Measurements from ENCODE around the gene SLC35G6.
"Not testable (repeated sequence)": the region's sequence is repeated elsewhere in the genome, so short reads cannot be mapped to it uniquely, and the experiment has no call there.

Gene SLC35G6

DNA sequence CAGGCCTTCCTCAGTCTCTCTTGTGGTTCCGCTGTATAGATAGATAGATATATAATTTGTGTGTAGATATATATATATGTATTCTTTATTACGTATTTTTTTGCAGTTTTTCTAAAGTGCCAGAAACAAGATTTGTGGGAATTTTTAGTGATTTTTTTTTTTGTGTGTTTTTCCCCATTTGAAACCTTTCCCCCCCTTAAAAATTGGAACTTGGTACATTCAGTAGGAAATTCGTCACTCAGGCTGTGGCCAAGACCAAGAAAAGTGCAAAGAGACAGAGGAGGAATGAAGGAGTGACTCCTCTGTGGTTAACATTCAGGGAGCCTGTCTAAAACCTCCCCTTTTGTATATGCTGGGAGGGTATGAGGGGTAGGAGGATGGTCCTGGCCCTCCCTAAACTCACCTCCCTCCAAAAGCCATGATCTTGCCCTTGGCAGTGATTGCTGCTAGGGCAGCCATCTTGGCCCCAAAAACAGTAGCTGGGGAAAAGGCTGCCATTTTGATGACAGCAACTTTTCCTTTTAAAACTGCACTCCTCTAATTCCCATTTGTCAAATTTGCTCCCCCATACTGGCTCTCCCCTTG, 21.2 kb upstream of the SLC35G6 start:
- no peak for DNase-seq (ENCODE audit: extremely low read depth in 1 of 2, low read depth in 1 of 2)

GRCh38 chr17:7460850-7461660, 20.2 kb upstream of the SLC35G6 start:
- DNase-seq (ENCODE audit: extremely low read depth in 1 of 2, low read depth in 1 of 2), result no peak

DNA sequence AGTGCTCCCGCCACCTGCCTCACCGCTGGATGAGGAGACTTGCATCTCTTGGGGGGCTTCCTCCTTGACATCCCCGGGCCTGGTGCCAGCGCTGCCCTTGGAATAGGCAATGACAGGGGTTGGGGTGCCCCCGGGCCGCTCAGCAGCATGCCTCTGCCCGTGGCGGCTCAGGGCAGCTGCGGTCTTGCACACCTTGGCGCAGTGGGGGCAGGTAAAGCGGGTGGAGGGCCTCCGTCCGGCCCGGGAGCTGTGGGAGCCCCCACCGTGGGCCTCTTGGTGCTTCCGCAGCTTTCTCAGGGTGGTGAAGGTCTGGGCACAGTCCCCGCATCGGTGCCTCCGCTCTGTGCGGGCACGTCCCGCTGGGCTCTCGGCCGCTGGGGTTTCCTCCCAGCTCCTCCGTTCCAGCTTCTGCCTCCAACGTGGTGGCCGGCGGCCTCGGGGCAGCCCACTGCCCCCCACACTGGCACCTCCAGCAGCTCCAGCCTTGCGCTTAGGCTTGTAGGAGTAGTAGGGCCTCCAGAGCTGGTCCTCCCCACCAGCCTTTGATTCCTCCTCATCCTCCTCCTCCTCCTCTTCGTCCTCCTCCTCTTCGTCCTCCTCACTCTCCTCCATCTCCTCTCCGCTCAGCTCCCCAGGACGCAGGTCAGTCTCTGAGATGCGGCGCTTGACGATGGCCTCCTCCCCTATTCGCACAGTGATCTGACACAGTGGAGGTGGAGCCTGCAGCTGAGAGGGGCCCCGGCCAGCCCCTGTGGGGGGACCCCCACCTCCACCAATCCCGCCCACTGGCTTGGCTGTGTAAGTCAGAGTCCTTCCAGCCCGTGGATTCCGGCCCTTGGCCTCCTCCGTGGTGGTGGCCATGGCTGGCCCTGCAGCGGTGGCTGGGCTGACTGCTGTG, 18.5 kb upstream of the SLC35G6 start:
- DNase-seq (ENCODE audit: extremely low read depth in 1 of 2, low read depth in 1 of 2), result no peak

DNA sequence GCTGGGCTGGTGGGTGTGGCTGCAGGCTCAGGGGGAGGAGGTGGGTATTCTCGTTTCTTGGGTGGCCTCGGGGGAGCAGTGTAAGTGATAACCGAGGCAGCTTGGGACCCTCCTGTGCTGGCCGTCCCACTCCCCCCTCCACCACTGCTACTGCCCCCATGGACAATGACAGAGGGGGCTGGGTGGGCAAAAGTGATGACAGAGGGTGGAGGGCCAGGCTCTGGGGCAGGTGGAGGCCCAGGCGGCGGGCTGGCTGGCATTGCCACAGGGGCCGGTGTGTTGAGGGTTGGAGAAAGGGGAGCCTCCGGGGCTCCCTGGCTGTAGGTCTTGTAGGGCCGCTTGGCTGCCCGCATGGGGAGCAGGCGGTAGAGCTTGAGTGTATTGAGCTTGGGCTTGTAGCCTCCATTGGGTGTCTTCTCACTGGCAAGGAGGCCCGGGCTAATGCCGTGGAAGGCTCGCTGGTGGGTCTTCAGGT, 17.8 kb upstream of the SLC35G6 start:
- DNase-seq (ENCODE audit: extremely low read depth in 1 of 2, low read depth in 1 of 2), result no peak

DNA sequence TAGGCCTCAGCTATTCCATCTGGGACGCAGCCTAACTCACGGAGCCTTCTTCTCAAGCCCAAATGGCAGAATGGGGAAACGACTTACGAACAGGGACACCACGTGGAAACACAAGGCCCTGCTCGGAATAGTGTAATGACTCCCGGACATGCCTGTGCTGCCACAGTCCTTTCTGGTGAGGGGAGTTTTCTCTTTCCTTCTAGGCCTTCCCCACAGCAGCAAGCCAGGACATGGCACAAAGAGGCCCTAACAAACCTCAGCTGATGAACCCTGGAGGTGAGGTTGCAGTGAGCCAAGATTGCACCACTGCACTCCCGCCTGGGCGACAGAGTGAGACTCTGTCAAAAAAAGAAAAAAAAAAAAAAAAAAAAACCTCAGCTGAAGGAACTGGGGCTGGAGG, 17.2 kb upstream of the SLC35G6 start:
- no peak for DNase-seq (ENCODE audit: extremely low read depth in 1 of 2, low read depth in 1 of 2)

DNA sequence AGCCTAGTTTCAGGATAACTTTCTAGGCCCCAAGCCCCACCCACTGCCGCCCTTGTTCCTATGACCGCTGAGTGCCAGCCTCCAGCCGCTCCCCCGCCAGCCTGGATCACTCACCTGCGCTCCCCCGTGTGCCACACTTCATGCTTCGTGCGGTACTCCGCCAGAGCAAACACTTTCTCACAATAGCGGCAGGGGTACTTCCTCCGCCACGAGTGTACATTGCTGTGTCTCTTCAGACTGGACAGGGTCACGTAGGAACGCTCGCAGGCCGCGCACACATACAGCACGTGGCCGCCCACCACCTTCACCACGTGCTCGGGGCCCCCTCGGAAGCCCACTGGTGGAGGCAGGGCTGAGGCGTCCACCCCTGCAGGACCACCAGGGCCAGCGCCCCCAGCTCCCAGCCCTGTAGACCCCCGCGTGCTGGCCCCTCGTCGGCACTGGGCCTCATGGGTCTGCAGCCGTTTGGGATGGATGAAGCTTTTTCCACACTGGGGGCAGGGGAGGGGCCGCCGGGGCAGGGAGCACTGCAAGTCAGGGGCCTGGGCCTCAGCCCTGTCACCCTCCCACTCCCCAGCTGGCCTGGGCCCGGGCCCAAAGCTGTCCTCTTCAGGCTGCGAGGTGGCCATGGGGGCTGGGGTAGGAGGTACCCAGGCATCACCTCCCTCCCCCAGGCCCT, 15.5 kb upstream of the SLC35G6 start:
- no peak for DNase-seq (ENCODE audit: extremely low read depth in 1 of 2, low read depth in 1 of 2)

- no peak for DNase-seq (ENCODE audit: extremely low read depth in 1 of 2, low read depth in 1 of 2)
Observed at GRCh38 chr17:7466318-7466638, 15.0 kb upstream of the SLC35G6 start.

- DNase-seq (ENCODE audit: extremely low read depth in 1 of 2, low read depth in 1 of 2), result no peak
Observed at GRCh38 chr17:7466639-7467341, 14.5 kb upstream of the SLC35G6 start.

GRCh38 chr17:7467498-7467897, 13.7 kb upstream of the SLC35G6 start:
- DNase-seq (ENCODE audit: extremely low read depth in 1 of 2, low read depth in 1 of 2), result no peak

DNA sequence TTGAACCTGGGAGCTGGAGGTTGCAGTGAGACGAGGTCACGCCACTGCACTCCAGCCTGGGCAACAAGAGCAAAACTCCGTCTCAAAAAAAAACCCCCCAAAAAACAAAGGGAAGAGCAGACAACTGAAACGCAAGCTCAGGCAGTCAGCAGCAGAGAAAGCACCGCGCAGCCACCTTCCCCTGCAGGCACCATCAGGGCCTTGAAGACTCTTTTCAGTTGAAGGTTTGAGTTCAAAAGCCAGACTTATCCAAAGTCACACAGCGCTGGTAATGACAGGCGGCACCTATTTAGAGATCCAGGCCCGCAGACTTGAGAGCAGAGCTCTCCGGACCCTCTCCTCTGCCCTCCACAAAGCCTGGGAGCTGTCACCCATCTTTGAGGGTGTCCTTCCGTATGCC, 13.0 kb upstream of the SLC35G6 start:
- no peak for DNase-seq (ENCODE audit: extremely low read depth in 1 of 2, low read depth in 1 of 2)

GRCh38 chr17:7468804-7469389, 12.3 kb upstream of the SLC35G6 start:
- no peak for DNase-seq (ENCODE audit: extremely low read depth in 1 of 2, low read depth in 1 of 2)

- DNase-seq (ENCODE audit: extremely low read depth in 1 of 2, low read depth in 1 of 2), result not testable (repeated sequence)
Observed at GRCh38 chr17:7469843-7470242, 11.4 kb upstream of the SLC35G6 start.

- not testable (repeated sequence) for DNase-seq (ENCODE audit: extremely low read depth in 1 of 2, low read depth in 1 of 2)
Observed at GRCh38 chr17:7470457-7470973, 10.7 kb upstream of the SLC35G6 start.

GRCh38 chr17:7471729-7472128, 9.5 kb upstream of the SLC35G6 start:
- DNase-seq (ENCODE audit: extremely low read depth in 1 of 2, low read depth in 1 of 2), result no peak

- not testable (repeated sequence) for DNase-seq (ENCODE audit: extremely low read depth in 1 of 2, low read depth in 1 of 2)
Observed at GRCh38 chr17:7474767-7475166, 6.5 kb upstream of the SLC35G6 start.

DNA sequence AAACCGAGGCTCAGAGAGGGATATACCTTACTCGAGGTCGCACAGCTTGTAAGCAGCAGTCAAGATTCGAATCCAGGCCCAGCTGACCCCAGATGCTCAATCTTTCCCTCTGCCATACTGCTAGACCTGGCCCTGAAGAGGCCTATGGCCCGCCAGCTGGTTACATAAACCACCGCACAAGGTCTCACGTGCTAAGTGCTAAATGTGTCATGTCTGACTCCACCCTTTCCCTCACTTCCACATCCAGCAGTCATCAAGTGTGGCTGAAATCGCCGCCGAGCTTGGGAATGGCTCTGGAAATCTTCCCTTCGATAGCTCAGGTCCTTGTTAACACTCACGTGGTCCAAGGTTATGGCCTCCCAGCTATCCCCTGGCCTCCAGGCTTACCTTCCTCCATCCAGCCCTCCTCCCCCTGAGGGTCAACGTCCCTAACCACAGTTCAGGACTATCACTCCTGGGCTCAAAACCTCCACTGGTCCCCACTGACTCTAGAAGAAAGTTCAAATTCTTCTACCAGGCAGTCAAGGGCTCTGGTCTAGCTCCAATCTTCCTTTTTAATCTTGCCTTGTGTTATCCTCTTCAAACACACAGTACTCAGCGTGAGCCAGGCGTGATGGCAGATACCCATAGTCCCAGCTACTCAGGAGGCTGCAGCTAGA, 5.4 kb upstream of the SLC35G6 start:
- no peak for DNase-seq (ENCODE audit: extremely low read depth in 1 of 2, low read depth in 1 of 2)

DNA sequence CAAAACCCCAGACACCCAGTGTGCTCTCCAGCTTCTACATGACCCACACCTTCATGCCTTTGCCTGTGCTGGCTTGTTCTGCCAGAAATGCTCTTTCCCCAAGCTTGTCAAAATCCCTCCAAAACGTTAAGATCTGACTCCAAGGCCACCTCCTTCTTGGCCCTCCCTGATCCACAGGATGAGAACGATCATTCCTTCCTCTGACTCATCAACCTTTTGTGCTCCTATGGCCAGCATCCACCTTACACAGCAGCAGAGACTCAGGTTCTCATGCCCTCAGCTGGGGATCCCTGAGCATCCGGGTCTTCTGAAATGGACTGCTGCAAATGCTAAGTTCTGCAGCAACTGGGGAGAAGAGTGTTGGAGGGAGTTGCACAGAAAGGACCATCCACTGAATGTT, 4.8 kb upstream of the SLC35G6 start:
- no peak for DNase-seq (ENCODE audit: extremely low read depth in 1 of 2, low read depth in 1 of 2)

DNA sequence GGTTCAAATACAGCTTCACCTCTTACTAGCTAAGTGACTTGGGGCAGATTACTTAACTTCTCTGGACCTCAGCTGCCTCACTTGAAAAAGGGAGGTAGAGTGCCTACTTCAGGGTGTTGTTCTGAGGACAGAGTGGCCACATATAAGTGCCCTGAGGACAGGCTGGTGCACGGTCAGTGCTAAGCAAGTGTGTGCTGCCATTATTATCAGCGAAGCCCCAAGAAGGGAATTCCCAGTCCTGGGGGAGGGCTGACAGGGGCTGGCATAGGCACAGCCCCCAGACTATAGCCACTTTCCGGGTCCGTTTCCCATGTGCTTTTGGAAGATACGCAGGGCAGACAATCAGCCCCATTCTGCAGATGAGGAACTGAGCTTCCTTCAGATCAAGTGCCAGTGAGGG, 4.3 kb upstream of the SLC35G6 start:
- no peak for DNase-seq (ENCODE audit: extremely low read depth in 1 of 2, low read depth in 1 of 2)
